Fibroblast of the conjunctiva (primary cell): ENCODE results near the gene B3GNT4.
"Not testable (repeated sequence)": the region's sequence is repeated elsewhere in the genome, so short reads cannot be mapped to it uniquely, and the experiment has no call there.

ENCODE experiments used
- DNase-seq: peaks from one replicate; pipeline ENCODE4 v3.0.0-alpha.2; 2010; ENCODE audit warnings: low read depth

The B3GNT4 gene

GRCh38 chr12:122203301-122204166, at the start of gene B3GNT4:
Gene B3GNT4 (plus strand): TSS chr12:122203709. CDS start chr12:122204619, 910 bp downstream.
- DNase-seq: no peak

GRCh38 chr12:122155705-122156104, 47.8 kb upstream of the B3GNT4 start:
- no peak for DNase-seq

DNA sequence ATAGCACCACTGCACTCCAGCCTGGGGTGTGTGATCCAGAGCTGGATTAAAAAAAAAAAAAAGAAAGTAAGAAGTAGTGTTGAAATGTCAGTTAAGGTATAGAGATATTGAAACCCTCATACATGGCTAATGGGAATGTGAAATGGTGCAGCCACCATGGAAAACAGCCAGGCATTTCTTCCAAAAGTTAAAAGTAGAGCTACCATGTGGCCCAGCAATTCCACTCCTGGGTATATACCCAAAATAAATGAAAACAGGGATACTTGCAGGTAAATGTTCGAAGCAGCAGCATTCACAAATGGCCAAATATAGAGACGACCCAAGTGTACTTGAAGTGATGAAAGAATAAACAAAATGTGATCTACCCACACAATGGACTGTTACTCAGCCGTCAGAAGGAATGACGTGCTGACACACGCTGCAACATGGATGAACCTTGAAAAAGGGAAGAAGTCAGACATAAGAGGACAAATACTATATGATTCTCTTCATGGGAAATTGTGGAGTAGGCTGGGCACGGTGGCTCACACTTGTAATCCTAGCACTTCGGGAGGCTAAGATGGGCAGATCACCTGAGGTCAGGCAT, 44.7 kb upstream of the B3GNT4 start:
- DNase-seq: no peak

DNA sequence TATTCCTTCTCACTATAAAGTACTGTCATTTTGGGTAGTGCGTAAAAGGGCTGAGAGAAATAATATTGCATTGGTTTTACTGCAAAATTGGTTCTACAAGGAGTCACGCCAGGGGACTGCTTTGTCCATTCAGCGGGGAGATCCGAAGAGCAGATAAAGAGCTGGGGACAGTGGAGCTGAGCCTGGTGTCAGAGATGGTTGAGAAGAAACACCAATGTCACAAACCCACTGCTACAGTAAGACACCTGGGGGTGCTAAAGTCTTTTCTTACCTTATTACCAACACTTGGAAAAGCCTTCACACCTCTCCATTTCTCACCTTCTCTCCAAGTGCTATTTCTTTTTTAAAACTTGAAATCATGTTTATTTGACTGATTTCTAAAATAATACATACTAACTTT, 43.6 kb upstream of the B3GNT4 start:
- DNase-seq: no peak

GRCh38 chr12:122160761-122161160, 42.7 kb upstream of the B3GNT4 start:
- DNase-seq: no peak

- DNase-seq: no peak
These were observed 41.8 kb upstream of the B3GNT4 start for GRCh38 chr12:122161682-122162081.

DNA sequence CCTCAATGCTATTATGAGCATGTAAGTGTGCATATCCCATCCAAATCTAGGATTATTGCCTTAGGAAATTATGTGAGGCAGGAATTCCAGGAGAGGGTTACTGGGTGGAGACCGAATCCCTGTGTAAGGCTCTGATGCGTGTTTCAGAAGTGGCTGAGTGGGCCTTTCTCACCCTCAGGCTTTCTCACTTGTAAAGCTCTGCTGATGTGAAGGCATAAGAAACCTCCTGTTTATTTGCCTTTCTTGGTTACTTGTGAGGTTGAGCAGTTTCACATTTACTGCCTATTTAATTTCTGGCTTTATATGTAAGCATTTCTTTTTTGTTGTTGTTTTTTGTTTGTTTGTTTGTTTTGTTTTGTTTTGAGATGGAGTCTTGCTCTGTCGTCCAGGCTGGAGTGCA, 40.5 kb upstream of the B3GNT4 start:
- no peak for DNase-seq

DNA sequence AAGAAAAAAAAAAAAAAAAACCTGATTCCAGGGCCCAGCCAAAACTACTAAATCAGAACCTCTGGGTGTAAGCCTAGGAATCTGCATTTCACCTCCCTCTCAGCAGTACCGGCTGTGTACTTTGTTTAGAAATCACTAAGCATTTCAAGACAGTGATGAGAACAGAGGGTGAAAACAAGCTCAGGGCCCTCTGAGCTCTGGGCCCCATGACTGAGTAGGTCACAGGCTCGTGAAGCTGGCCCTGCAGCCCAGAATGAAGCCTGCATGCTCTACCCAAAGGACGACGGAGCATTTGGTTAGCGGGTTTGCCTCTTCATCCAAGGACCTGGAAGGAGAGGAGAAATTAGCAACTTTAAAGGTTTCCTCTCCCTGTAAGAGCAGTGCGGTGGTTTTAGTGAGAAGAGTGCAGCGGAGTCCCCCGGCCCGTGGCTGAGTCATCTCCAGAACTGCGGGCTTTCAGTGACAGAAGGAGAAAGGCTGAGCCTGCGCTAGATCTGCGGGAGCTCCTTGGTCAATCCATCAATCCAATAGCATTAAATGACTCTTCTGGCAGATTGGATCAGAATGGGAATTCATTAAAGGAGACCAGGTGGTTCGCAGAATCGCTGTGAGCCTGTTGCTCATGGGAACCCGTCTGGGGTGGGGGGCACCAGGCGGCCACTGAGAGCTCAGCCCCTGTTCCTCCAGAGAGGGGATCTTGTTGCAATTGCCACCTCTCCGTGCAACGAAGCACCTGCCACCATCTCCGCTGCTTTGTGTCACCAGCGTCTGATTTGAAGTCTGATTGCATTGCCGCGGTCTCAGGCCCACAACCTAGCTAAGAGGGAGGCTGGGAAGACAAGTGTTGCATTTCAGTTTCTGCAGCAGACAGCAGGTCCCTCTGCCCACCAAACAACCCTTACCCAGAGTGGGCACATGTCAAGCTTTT, 36.8 kb upstream of the B3GNT4 start:
- no peak for DNase-seq

DNA sequence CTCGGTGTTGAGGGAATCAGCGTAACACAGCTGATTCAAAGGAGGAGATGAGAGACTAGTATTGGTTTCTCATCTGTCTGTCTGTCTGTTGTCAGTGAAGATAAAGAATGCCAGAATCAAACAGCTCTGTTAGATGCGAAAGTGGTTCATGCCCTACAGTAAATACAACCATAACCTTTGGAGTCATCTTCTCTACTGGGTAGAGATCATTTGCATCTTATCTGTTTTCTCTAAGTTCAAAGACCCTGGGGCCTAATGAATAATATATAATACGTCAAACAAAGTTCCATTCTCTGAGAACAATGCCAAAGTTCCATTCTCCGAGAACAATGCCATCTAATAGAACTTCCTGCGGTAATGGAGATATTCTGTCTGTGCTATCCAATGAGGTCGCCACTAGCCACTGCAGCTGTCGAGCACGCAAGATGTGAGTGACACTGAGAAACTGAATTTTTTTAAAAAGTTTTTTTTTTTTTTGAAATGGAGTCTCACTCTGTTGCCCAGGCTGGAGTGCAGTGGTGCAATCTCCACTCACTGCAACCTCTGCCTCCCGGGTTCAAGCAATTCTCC, 36.1 kb upstream of the B3GNT4 start:
- no peak for DNase-seq

DNA sequence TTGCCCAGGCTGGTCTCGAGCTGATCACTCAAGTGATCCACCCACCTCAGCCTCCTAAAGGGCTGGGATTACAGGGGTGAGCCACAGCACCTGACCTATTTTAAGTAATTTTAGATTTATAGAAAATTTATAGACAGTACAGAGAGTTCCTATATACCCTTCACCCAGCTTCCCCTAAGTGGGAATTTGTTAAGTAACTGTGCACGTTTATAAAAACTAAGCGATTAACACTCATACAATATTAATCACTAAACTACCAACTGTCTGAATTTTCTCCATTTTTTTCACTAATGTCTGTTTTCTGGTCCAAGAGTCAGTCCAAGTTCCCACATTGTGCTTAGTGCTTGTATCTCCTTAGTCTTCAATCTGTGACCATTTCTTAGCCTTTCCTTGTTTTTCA, 35.0 kb upstream of the B3GNT4 start:
- DNase-seq: no peak

- no peak for DNase-seq
These were observed 32.1 kb upstream of the B3GNT4 start for GRCh38 chr12:122171399-122171798.

- DNase-seq: no peak
These were observed 31.1 kb upstream of the B3GNT4 start for GRCh38 chr12:122172262-122172939.

- no peak for DNase-seq
These were observed 29.2 kb upstream of the B3GNT4 start, which contains the start of gene IL31 for GRCh38 chr12:122174155-122174845. Gene IL31 (minus strand): TSS chr12:122174221. CDS start chr12:122174172, 49 bp downstream.

DNA sequence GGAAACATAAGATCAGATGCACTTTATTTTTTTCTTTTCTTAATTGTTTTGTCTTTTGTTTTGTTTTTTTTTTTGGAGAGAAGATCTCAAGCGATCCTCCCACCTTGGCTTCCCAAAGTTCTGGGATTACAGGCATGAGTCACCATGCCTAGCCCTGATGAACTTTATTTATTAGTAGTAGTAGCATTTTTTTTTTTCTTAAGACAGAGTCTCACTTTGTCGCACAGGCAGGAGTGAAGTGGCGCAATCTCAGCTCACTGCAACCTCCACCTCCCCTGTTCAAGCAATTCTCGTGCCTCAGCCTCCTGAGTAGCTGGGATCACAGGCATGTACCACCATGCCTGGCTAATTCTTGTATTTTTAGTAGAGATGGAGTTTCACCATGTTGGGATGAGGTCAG, 27.0 kb upstream of the B3GNT4 start:
- DNase-seq: not testable (repeated sequence)

DNA sequence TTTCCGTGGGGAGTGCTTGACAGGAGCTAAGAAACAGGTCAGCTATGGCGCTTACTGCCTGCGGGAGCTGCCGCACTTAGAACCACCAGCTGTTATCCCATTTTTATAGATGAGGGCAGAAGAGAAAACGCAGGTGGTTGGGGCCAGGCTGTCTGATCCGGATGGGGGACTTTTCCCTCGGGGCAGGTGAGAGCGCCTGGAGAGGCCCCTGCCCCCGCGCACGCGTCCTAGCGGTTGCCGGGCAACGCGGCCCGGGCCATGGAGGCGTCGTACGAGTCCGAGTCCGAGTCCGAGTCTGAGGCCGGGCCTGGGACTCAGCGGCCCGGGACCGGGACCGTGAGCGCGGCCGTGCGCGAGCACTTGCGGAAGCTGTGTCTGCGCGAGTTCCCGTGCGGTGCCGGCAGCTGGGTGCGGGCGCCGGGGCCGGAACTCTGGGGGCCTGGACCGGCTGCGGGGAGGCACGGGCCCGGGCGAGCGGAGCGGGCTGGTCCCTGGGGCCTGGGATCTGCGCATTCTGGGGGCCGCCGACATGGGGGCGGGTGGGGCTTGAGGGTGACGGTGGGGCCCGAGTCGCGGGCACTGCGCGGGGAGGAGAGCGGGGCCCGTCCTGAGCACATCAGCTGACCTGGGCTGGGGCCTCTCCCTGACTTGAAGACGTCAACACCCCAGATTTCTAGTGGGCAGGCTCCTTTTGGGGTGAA, 20.5 kb upstream of the B3GNT4 start, which contains the start of gene LRRC43:
TSS of gene LRRC43 (plus strand) at position 237 of the 701 bp plus-strand sequence. CDS start at position 259, 22 bp downstream.
- no peak for DNase-seq

DNA sequence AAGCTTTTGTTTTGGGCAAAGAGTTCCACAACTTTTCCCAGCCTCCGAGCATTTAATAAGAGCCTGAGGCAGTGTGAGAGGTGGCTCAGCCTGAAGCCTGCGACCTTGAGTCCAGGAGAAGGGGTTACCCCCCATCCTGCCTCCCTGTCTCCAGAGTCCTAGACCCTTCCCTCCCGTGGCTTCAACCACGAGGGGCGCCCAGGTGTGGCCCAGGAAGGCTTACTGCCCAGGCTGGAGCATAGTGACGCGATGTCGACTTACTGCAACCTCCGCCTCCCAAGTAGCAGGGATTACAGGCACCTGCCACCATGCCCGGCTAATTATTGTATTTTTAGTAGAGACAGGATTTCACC, 19.9 kb upstream of the B3GNT4 start:
- DNase-seq: no peak

DNA sequence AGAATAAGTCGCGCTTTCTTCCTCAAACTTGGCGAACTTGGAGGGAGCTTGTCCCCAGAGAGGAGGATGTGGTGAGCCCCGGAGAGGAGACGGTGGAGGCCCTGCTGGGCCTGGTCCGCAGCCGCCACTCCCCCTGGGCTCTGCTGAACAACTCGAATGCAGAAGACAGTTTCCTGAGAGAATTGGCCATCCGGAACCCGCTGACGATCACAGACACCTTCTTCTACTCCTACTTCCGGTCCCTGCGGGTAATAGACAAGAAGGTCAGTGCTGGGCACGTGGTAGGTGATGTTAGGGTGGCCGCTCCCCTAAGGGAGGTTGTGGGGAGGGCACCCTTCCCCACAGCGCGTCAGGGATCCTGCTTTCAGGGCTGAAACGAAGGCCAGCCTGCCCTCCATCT, 19.0 kb upstream of the B3GNT4 start:
- DNase-seq: no peak

- no peak for DNase-seq
These were observed 18.4 kb upstream of the B3GNT4 start for GRCh38 chr12:122185079-122185478.

DNA sequence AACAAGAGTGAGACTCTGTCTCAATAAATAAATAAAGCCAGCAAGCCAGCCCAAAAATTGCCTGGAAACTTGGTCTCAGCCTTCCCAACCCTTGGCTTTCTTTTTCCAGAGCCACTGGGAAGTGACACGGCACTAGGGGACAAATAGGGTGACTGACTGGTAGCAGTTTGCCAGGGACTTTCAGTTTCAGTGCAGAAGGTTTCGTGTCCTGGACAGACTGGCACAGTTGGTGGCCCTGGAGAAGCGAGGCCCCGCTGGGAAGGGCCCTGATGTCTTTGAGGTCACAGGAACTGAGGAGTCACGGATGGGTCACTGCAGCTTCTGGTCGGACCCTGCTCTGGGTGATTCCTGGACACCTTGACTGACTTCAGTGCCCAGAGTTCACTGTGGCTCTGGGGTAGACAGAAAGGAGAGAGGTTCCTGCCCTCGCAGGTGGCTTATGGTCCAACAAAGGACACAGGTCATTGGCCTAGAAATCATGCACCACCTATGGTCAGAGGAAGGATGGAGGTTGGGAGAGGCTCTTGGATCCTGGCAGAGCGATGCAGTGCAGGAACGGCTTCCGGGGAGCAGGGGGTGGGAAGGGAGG, 17.9 kb upstream of the B3GNT4 start:
- no peak for DNase-seq

DNA sequence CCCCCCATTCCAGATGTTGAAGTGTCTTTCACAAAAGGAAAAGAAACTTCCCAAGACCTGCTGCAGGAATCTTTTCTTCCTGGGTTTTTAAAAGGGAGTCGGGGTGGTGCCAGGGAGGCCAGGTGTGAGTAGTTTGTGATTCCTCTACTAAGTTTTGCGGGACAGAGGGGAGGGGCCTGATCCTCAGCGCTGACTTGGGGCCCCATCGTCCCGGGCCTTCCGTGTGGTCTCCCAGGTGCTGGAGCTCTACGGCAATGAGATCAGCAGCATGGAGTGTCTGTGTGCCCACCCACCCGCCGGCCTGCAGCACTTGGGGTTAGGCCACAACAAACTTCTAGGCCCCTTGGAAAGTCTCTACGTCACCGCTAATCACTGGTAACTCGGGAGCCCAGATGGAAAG, 16.0 kb upstream of the B3GNT4 start:
- no peak for DNase-seq
